ENCODE data around the gene GRAMD4. TPM values are rescaled to one million over a fixed set of nuclear protein-coding genes. Genes with fewer than 3 reads are reported as not detected.

The GRAMD4 gene
- total and polyA plus RNA-seq, 2 donors (not counting 1 experiment from before 2014, with no cell fraction given): 17.0 to 88.1 TPM

GRCh38 chr22:46696614-46697013 lies 76.4 kb downstream of the GRAMD4 start:
- no peaks in the 10 kb centered on the region for H3K9me3 Mint-ChIP-seq (ENCODE audit: insufficient read depth)
- H3K27ac Mint-ChIP-seq: no peak overlapping the region
- no peak overlapping the region for H3K4me3 Mint-ChIP-seq
- H3K27me3 Mint-ChIP-seq: no peaks in the 10 kb centered on the region
- no peak for DNase-seq
- whole genome bisulfite sequencing (ENCODE audit: insufficient coverage): over 99% methylated on average over 7 of the region's 10 CpGs
- Histone ChIP-seq H3K36me3 (replicated peaks in 1 of 2; ENCODE audit: control extremely low read depth in 1 of 2, control insufficient read depth in 1 of 2, extremely low read depth in 1 of 2, insufficient read depth in 2 of 2, low read length in 1 of 2) (peaks cover 3 to 74% of the 10 kb centered on the region in 2 experiments), H3K27me3 (replicated peaks in 1 of 4; ENCODE audit: control extremely low read depth in 1 of 4, control insufficient read depth in 3 of 4, insufficient read depth in 4 of 4, low read length in 3 of 4) (no peaks in the 10 kb centered on the region), H3K4me2 (replicated peaks; ENCODE audit: low read depth, low read length, poor library complexity, severe bottlenecking) (no peak overlapping the region), H3K9me3 (ENCODE audit: control extremely low read depth in 1 of 3, control insufficient read depth in 2 of 3, insufficient read depth in 1 of 3, low read length in 2 of 3) (no peaks in the 10 kb centered on the region), H3K9ac (ENCODE audit: low read length) (no peak overlapping the region), H3K79me2 (ENCODE audit: control insufficient read depth, insufficient read depth, low read length) (no peaks in the 10 kb centered on the region), H2AFZ (ENCODE audit: insufficient read depth, low read depth, low read length, poor library complexity, severe bottlenecking) (no peak overlapping the region), H4K20me1 (ENCODE audit: control insufficient read depth, insufficient read depth, low read length, poor library complexity, severe bottlenecking) (peaks cover 14% of the 10 kb centered on the region), H3K4me1 (ENCODE audit: control insufficient read depth in 2 of 2, insufficient read depth in 2 of 2, low read length in 2 of 2) (no peaks in the 10 kb centered on the region), H3K4me3 (ENCODE audit: control extremely low read depth in 1 of 5, extremely low read depth in 1 of 5, insufficient read depth in 1 of 5, low read depth in 2 of 5, low read length in 4 of 5) (no peak overlapping the region), H3K27ac (ENCODE audit: low read length in 2 of 2) (no peak overlapping the region)
- no peak for TF ChIP-seq EZH2 (IDR thresholded peaks at IDR 0.05; ENCODE audit: borderline replicate concordance, insufficient read depth, low read depth, low read length, poor library complexity, severe bottlenecking)
- TF ChIP-seq, protein P1, sequence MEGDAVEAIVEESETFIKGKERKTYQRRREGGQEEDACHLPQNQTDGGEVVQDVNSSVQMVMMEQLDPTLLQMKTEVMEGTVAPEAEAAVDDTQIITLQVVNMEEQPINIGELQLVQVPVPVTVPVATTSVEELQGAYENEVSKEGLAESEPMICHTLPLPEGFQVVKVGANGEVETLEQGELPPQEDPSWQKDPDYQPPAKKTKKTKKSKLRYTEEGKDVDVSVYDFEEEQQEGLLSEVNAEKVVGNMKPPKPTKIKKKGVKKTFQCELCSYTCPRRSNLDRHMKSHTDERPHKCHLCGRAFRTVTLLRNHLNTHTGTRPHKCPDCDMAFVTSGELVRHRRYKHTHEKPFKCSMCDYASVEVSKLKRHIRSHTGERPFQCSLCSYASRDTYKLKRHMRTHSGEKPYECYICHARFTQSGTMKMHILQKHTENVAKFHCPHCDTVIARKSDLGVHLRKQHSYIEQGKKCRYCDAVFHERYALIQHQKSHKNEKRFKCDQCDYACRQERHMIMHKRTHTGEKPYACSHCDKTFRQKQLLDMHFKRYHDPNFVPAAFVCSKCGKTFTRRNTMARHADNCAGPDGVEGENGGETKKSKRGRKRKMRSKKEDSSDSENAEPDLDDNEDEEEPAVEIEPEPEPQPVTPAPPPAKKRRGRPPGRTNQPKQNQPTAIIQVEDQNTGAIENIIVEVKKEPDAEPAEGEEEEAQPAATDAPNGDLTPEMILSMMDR (IDR thresholded peaks at IDR 0.05): no peak
- intact Hi-C loops (cut with micrococcal nuclease): no loop called here
- H3K4me1 Mint-ChIP-seq: no peaks in the 10 kb centered on the region
- ChIA-PET POLR2A (no interaction called here), CTCF (interaction anchor here (0.5 to 0.7 kb wide), 2 partner anchors 30 to 655 kb away, joined by 3 read pairs; no protein-coding TSS in a partner anchor)
- ATAC-seq (ENCODE audit: low read depth): no peak

DNA sequence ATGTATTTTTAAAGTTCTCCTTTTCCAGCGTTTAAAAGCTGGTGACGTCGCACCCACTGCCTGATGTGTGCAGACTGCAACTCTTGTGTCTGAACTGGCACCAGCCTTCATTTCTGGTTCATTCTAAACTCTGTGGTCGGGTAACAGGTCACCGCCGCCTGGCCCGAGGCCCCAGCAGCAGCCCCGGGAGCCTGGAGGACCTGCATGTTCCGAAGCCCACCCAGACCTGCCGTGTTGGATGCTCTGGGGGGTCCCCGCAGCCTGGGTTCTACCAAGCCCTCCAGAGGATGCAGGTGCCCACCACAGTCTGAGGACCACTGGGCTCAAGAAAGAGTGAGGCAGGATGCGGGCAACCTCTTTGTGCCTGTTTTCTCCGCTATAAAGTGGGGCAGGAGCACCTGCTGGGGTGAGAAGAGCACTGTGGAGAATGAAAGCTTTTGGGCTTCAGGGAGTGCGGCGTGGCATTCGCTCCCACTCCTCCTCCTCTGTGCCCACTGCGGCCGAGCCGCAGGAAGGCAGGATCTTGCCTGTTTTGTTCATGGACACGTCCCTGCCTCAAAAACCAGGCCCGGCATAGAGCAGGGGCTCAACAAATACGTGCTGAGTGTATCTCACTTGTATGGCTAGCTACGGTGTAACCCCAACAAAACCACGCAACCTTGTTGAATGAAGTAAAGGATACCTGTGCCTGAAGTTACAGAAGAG lies 77.8 kb downstream of the GRAMD4 start:
- Histone ChIP-seq H3K4me2 (replicated peaks; ENCODE audit: low read depth, low read length, poor library complexity, severe bottlenecking) (no peak overlapping the region), H3K36me3 (replicated peaks in 1 of 2; ENCODE audit: control extremely low read depth in 1 of 2, control insufficient read depth in 1 of 2, extremely low read depth in 1 of 2, insufficient read depth in 2 of 2, low read length in 1 of 2) (peaks cover 3 to 75% of the 10 kb centered on the region in 2 experiments), H3K4me1 (ENCODE audit: control insufficient read depth in 2 of 2, insufficient read depth in 2 of 2, low read length in 2 of 2) (no peaks in the 10 kb centered on the region), H3K27ac (ENCODE audit: low read length in 2 of 2) (no peak overlapping the region), H2AFZ (ENCODE audit: insufficient read depth, low read depth, low read length, poor library complexity, severe bottlenecking) (no peak overlapping the region), H4K20me1 (ENCODE audit: control insufficient read depth, insufficient read depth, low read length, poor library complexity, severe bottlenecking) (peaks cover 20% of the 10 kb centered on the region), H3K9ac (ENCODE audit: low read length) (no peak overlapping the region), H3K4me3 (ENCODE audit: control extremely low read depth in 1 of 5, extremely low read depth in 1 of 5, insufficient read depth in 1 of 5, low read depth in 2 of 5, low read length in 4 of 5) (no peak overlapping the region), H3K79me2 (ENCODE audit: control insufficient read depth, insufficient read depth, low read length) (no peaks in the 10 kb centered on the region), H3K9me3 (ENCODE audit: control extremely low read depth in 1 of 3, control insufficient read depth in 2 of 3, insufficient read depth in 1 of 3, low read length in 2 of 3) (no peaks in the 10 kb centered on the region), H3K27me3 (replicated peaks in 1 of 4; ENCODE audit: control extremely low read depth in 1 of 4, control insufficient read depth in 3 of 4, insufficient read depth in 4 of 4, low read length in 3 of 4) (no peaks in the 10 kb centered on the region)
- ATAC-seq (ENCODE audit: low read depth): no peak
- H3K4me1 Mint-ChIP-seq: no peaks in the 10 kb centered on the region
- TF ChIP-seq, protein P1 (IDR thresholded peaks at IDR 0.05): no peak
- no peak for TF ChIP-seq EZH2 (IDR thresholded peaks at IDR 0.05; ENCODE audit: borderline replicate concordance, insufficient read depth, low read depth, low read length, poor library complexity, severe bottlenecking)
- no peaks in the 10 kb centered on the region for H3K27me3 Mint-ChIP-seq
- no peak overlapping the region for H3K4me3 Mint-ChIP-seq
- ChIA-PET POLR2A (no interaction called here), CTCF (interaction anchor here (2.7 kb wide), 1 partner anchor 134 kb away, joined by 10 read pairs; no protein-coding TSS in a partner anchor)
- no peak overlapping the region for H3K27ac Mint-ChIP-seq
- intact Hi-C loops (cut with micrococcal nuclease): no loop called here
- no peaks in the 10 kb centered on the region for H3K9me3 Mint-ChIP-seq (ENCODE audit: insufficient read depth)
- 93% methylated on average over 24 of the region's 24 CpGs for WGBS (ENCODE audit: insufficient coverage)
- no peak for DNase-seq

Data from B cell (primary cell).